Loucy (cell line): Measurements from ENCODE around the gene EZR.

Experiments
- H2AFZ ChIP-seq: fragments of 200-600 bp; sonication (generic); 2 replicates; pipeline ENCODE4 v1.6.0; 2016; ENCODE audit warnings: antibody characterized with exemption, mild to moderate bottlenecking, low read length, moderate library complexity
- H3F3A ChIP-seq: fragments of 200-600 bp; 2 replicates; pipeline ENCODE4 v1.6.0; 2016; ENCODE audit warnings: antibody characterized with exemption, low read depth, mild to moderate bottlenecking
- H3K27me3 ChIP-seq: fragments of 200-600 bp; sonication (generic); 2 replicates; pipeline ENCODE4 v1.6.1; 2014; ENCODE audit warnings: low read length, mild to moderate bottlenecking; ENCODE audit not compliant: insufficient read depth, poor library complexity, severe bottlenecking
- H3K36me3 ChIP-seq: fragments of 200-600 bp; sonication (generic); 2 replicates; pipeline ENCODE4 v1.6.1; 2016; ENCODE audit warnings: low read length; ENCODE audit not compliant: insufficient read depth
- H3K4me1 ChIP-seq: fragments of 200-600 bp; sonication (generic); 2 replicates; pipeline ENCODE4 v1.5.1; 2014; ENCODE audit warnings: low read length, mild to moderate bottlenecking; ENCODE audit not compliant: insufficient read depth, poor library complexity, severe bottlenecking
- H3K4me2 ChIP-seq: fragments of 200-600 bp; sonication (generic); 2 replicates; pipeline ENCODE4 v1.6.0; 2014; ENCODE audit warnings: antibody characterized with exemption, low read length, low read depth, mild to moderate bottlenecking; ENCODE audit not compliant: poor library complexity, severe bottlenecking
- H3K4me3 ChIP-seq: fragments of 200-600 bp; sonication (generic); 2 replicates; pipeline ENCODE4 v1.5.1; 2014; ENCODE audit warnings: low read length, mild to moderate bottlenecking, mixed read lengths; ENCODE audit not compliant: poor library complexity, severe bottlenecking
- H3K79me2 ChIP-seq: fragments of 200-600 bp; sonication (generic); 2 replicates; pipeline ENCODE4 v1.6.1; 2014; ENCODE audit warnings: low read length; ENCODE audit not compliant: insufficient read depth
- H3K9ac ChIP-seq: fragments of 200-600 bp; sonication (generic); 2 replicates; pipeline ENCODE4 v1.6.0; 2014; ENCODE audit warnings: mild to moderate bottlenecking, low read depth, low read length, moderate library complexity; ENCODE audit not compliant: poor library complexity, severe bottlenecking
- H3K9me2 ChIP-seq: fragments of 200-600 bp; sonication (generic); replicated peaks from 2 replicates; pipeline ENCODE4 v1.6.1; 2016; ENCODE audit warnings: low read depth, low read length, mixed read lengths
- H3K9me3 ChIP-seq: fragments of 200-600 bp; sonication (generic); 2 replicates; pipeline ENCODE4 v1.6.1; 2014; ENCODE audit warnings: mild to moderate bottlenecking, antibody characterized with exemption, low read length, low read depth; ENCODE audit not compliant: insufficient read depth
- H4K20me1 ChIP-seq: fragments of 200-600 bp; sonication (generic); 2 replicates; pipeline ENCODE4 v1.6.0; 2014; ENCODE audit warnings: antibody characterized with exemption, low read length, mild to moderate bottlenecking; ENCODE audit not compliant: insufficient read depth, poor library complexity, severe bottlenecking
- CTCF ChIP-seq: fragments of 200-600 bp; sonication (generic); conservative IDR thresholded peaks from 2 replicates; pipeline ENCODE4 v1.5.1; 2014; ENCODE audit warnings: mild to moderate bottlenecking, antibody characterized with exemption, low read length
- EZH2phosphoT487 ChIP-seq: fragments of 200-600 bp; IDR thresholded peaks from 2 replicates; pipeline ENCODE4 v1.6.1; 2018; ENCODE audit warnings: antibody characterized with exemption, mild to moderate bottlenecking, moderate library complexity, borderline replicate concordance

Gene EZR

GRCh38 chr6:158778005-158778527 is 41.1 kb downstream of the EZR start:
- H3K27me3 ChIP-seq: no peaks in the 10 kb centered on the region
- H4K20me1 ChIP-seq: no peaks in the 10 kb centered on the region
- H3K79me2 ChIP-seq: no peaks in the 10 kb centered on the region
- no peak overlapping the region for H3K4me3 ChIP-seq
- no peak overlapping the region for H2AFZ ChIP-seq
- H3K36me3 ChIP-seq: peaks cover 92% of the 10 kb centered on the region; the same call in 1 of the 2 replicates
- H3K9me2 ChIP-seq: no peaks in the 10 kb centered on the region
- H3K9me3 ChIP-seq: no peaks in the 10 kb centered on the region
- H3K4me2 ChIP-seq: no peak overlapping the region
- H3K9ac ChIP-seq: no peak overlapping the region
- H3F3A ChIP-seq: no peaks in the 10 kb centered on the region
- TF ChIP-seq CTCF: no peak
- no peak for TF ChIP-seq EZH2phosphoT487
- H3K4me1 ChIP-seq: no peaks in the 10 kb centered on the region

GRCh38 chr6:158777510-158777909 is 41.7 kb downstream of the EZR start:
- Histone ChIP-seq H3K4me3 (no peak overlapping the region), H3K4me2 (no peak overlapping the region), H3K9ac (no peak overlapping the region), H3K4me1 (no peaks in the 10 kb centered on the region), H3K79me2 (no peaks in the 10 kb centered on the region), H3K27me3 (no peaks in the 10 kb centered on the region), H3K36me3 (peaks cover 92% of the 10 kb centered on the region; the same call in 1 of the 2 replicates), H4K20me1 (no peaks in the 10 kb centered on the region), H3K9me3 (no peaks in the 10 kb centered on the region), H3F3A (no peaks in the 10 kb centered on the region), H2AFZ (no peak overlapping the region), H3K9me2 (no peaks in the 10 kb centered on the region)
- TF ChIP-seq CTCF (no peak), EZH2phosphoT487 (no peak)

GRCh38 chr6:158776737-158777136 is 42.4 kb downstream of the EZR start:
- H3K79me2 ChIP-seq: no peaks in the 10 kb centered on the region
- no peak overlapping the region for H3K4me3 ChIP-seq
- no peak for TF ChIP-seq EZH2phosphoT487
- no peak for TF ChIP-seq CTCF
- no peaks in the 10 kb centered on the region for H3K27me3 ChIP-seq
- H3F3A ChIP-seq: no peaks in the 10 kb centered on the region
- no peaks in the 10 kb centered on the region for H3K9me2 ChIP-seq
- H2AFZ ChIP-seq: no peak overlapping the region
- H3K4me2 ChIP-seq: no peak overlapping the region
- H4K20me1 ChIP-seq: no peaks in the 10 kb centered on the region
- no peak overlapping the region for H3K9ac ChIP-seq
- H3K4me1 ChIP-seq: no peaks in the 10 kb centered on the region
- no peaks in the 10 kb centered on the region for H3K9me3 ChIP-seq
- peaks cover 92% of the 10 kb centered on the region; the same call in 1 of the 2 replicates for H3K36me3 ChIP-seq
